Tibial nerve (tissue), 4 donors: ENCODE data around the gene RPN2.

Experiments used
- CTCF ChIP-seq, 5 experiments: fragments of 200-600 bp in 3 of 5; fragments of 450-650 bp in 2 of 5; sonication (generic) in 3 of 5; IDR thresholded peaks; one replicate each; pipeline ENCODE4 v1.5.1; 2016 to 2019; ENCODE audit warnings: antibody characterized with exemption in 5 of 5, mild to moderate bottlenecking in 3 of 5, moderate library complexity in 2 of 5
- EP300 ChIP-seq, 2 donors: sonication (generic); formaldehyde crosslinking; IDR thresholded peaks; one replicate each; pipeline ENCODE4 v1.6.1; 2017; ENCODE audit warnings: antibody characterized with exemption in 2 of 2, mild to moderate bottlenecking in 1 of 2

GRCh38 chr20:37263686-37264085, 84.6 kb downstream of the RPN2 start:
- no peak for TF ChIP-seq CTCF (IDR thresholded peaks at IDR 0.05)
- no peak for TF ChIP-seq EP300 (IDR thresholded peaks at IDR 0.05)
